DND-41 (cell line): ENCODE results near the gene ZNF443.
"Not testable (repeated sequence)": the region's sequence is repeated elsewhere in the genome, so short reads cannot be mapped to it uniquely, and the experiment has no call there.

Experiments used
- ATAC-seq: fragments of 200-7000 bp; cut with Tn5 transposase; 3 replicates; pipeline ENCODE4 v1.9.1; 2021; ENCODE audit warnings: low read depth; ENCODE audit not compliant: insufficient read depth
- DNase-seq: peaks from one replicate; pipeline ENCODE4 v3.0.0-alpha.2; 2020
- H2AFZ ChIP-seq: 2 replicates; pipeline ENCODE4 v1.6.0; 2012; ENCODE audit warnings: low read depth, low read length
- H3K27ac ChIP-seq: 2 replicates; pipeline ENCODE4 v1.5.1; 2012; ENCODE audit warnings: low read length, inconsistent platforms
- H3K27me3 ChIP-seq: fragments of 200-600 bp; sonication (generic); 2 replicates; pipeline ENCODE4 v1.6.0; 2012; ENCODE audit warnings: low read length, mild to moderate bottlenecking, inconsistent platforms; ENCODE audit not compliant: insufficient read depth, poor library complexity
- H3K36me3 ChIP-seq: 2 replicates; pipeline ENCODE4 v1.5.1; 2012; ENCODE audit warnings: low read length, inconsistent platforms; ENCODE audit not compliant: insufficient read depth
- H3K4me1 ChIP-seq: 2 replicates; pipeline ENCODE4 v1.5.1; 2012; ENCODE audit warnings: mild to moderate bottlenecking, low read length; ENCODE audit not compliant: insufficient read depth
- H3K4me2 ChIP-seq: 2 replicates; pipeline ENCODE4 v1.6.0; 2012; ENCODE audit warnings: mild to moderate bottlenecking, moderate library complexity, low read length, inconsistent platforms; ENCODE audit not compliant: insufficient read depth
- H3K4me3 ChIP-seq, 2 experiments: fragments of 200-600 bp in 1 of 2; shearing (Covaris generic) in 1 of 2; 2 replicates each; pipeline ENCODE4 v1.5.1; 2012 to 2016; ENCODE audit warnings: inconsistent platforms in 2 of 2, low read length in 2 of 2, mild to moderate bottlenecking in 2 of 2, low read depth in 1 of 2, moderate library complexity in 1 of 2
- H3K79me2 ChIP-seq: 2 replicates; pipeline ENCODE4 v1.6.0; 2012; ENCODE audit warnings: low read length, inconsistent platforms; ENCODE audit not compliant: insufficient read depth
- H3K9ac ChIP-seq: 2 replicates; pipeline ENCODE4 v1.6.0; 2012; ENCODE audit warnings: low read depth, mild to moderate bottlenecking, inconsistent platforms, low read length, moderate library complexity
- H3K9me3 ChIP-seq: 2 replicates; pipeline ENCODE4 v1.5.1; 2012; ENCODE audit warnings: low read length, moderate library complexity, mild to moderate bottlenecking, inconsistent platforms; ENCODE audit not compliant: insufficient read depth, severe bottlenecking
- H4K20me1 ChIP-seq: 2 replicates; pipeline ENCODE4 v1.6.0; 2012; ENCODE audit warnings: low read length; ENCODE audit not compliant: insufficient read depth
- EZH2 ChIP-seq: IDR thresholded peaks from 3 replicates; pipeline ENCODE4 v1.6.1; 2012; ENCODE audit warnings: borderline replicate concordance, low read depth, mild to moderate bottlenecking, moderate library complexity, low read length, inconsistent platforms; ENCODE audit not compliant: severe bottlenecking
- TF ChIP-seq, protein P1 (sequence below): IDR thresholded peaks from 2 replicates; pipeline ENCODE4 v1.5.1; 2012; ENCODE audit warnings: borderline replicate concordance, low read length, moderate library complexity, mild to moderate bottlenecking; ENCODE audit not compliant: poor library complexity, severe bottlenecking; ENCODE audit errors: extremely low read depth

ZNF443 gene

DNA sequence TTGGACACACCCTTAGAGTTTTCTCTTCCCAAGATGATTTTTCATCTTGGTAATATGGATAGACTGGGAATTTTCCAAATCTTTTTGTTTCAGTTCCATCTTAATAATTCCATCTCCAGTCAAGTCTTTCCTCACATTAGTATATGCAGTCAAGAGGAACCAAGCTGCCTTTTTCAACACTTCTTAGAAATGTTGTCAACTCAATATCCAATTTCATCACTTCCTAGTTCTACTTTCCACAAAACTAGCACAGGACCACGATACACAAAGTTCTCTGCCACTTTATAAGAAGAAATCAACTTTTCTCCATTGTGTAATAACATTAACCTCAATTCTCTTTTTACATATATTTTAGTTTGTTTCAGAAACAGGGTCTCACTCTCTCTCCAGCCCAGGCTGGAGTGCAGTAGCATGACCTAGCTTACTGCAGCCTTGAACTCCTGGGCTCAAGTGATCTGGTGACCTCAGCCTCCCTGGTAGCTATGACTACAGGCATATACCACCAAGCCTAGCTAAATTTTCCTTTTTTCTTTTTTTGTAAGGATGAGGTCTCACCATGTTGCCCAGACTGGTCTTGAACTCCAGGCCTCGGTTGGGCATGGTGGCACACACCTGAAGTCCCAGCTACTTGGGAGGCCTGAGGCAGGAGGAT is 15.5 kb downstream of the ZNF443 start:
- TF ChIP-seq EZH2 = no peak
- TF ChIP-seq, protein P1, sequence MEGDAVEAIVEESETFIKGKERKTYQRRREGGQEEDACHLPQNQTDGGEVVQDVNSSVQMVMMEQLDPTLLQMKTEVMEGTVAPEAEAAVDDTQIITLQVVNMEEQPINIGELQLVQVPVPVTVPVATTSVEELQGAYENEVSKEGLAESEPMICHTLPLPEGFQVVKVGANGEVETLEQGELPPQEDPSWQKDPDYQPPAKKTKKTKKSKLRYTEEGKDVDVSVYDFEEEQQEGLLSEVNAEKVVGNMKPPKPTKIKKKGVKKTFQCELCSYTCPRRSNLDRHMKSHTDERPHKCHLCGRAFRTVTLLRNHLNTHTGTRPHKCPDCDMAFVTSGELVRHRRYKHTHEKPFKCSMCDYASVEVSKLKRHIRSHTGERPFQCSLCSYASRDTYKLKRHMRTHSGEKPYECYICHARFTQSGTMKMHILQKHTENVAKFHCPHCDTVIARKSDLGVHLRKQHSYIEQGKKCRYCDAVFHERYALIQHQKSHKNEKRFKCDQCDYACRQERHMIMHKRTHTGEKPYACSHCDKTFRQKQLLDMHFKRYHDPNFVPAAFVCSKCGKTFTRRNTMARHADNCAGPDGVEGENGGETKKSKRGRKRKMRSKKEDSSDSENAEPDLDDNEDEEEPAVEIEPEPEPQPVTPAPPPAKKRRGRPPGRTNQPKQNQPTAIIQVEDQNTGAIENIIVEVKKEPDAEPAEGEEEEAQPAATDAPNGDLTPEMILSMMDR = no peak
- Histone ChIP-seq H3K79me2 (no peaks in the 10 kb centered on the region), H3K4me2 (no peak overlapping the region), H3K4me3 (no peak overlapping the region), H3K27me3 (no peaks in the 10 kb centered on the region), H3K4me1 (no peaks in the 10 kb centered on the region), H3K9ac (no peak overlapping the region), H2AFZ (no peak overlapping the region), H3K36me3 (peaks cover 39% of the 10 kb centered on the region), H3K9me3 (no peaks in the 10 kb centered on the region), H4K20me1 (no peaks in the 10 kb centered on the region), H3K27ac (no peak overlapping the region)
- DNase-seq (no peak), ATAC-seq (no peak)

DNA sequence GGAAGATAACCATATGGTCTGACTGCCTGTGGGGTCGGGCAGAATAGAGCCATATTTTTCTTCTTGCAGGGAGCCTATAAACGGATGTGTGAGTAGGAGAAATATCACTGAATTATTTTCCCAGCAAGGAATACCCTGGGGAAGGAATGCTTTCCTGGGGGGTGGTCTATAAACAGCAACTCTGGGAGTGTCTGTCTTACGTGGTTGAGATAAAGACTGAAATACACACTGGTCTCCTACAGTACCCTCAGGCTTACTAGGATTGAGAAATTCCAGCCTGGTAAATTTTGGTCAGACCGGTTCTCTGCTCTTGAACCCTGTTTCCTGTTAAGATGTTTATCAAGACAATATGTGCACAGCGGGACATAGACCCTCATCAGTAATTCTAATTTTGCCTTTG is 23.5 kb downstream of the ZNF443 start:
- H3K9me3 ChIP-seq, H2AFZ ChIP-seq, DNase-seq, H3K27me3 ChIP-seq, H3K27ac ChIP-seq, H3K4me1 ChIP-seq, ATAC-seq, H3K79me2 ChIP-seq, H3K4me2 ChIP-seq, H4K20me1 ChIP-seq, H3K9ac ChIP-seq, H3K4me3 ChIP-seq: not testable (repeated sequence)
- H3K36me3 ChIP-seq = peaks cover 27% of the 10 kb centered on the region

DNA sequence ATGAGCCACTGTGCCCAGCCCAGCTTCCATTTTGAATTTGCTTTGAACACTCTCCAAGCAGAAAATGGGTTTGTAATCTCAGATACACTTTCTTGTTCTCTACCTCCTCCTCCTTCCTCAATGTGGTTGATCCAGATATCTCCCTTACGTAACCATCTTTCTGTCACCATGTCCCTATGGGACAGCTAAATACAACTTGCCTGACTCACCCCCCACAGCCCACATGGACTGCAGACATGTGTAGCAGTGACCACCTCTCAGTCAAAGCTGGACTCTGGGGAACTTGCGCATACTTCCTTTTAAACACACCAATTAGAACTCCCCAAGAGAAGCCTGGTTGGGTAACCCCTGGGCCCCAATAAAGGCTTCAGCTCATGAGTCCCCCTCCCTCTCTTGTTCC is 28.9 kb downstream of the ZNF443 start:
- Histone ChIP-seq H3K79me2 (no peaks in the 10 kb centered on the region), H3K4me2 (no peak overlapping the region), H3K27ac (no peak overlapping the region), H3K9me3 (no peaks in the 10 kb centered on the region), H3K4me3 (no peak overlapping the region), H4K20me1 (no peaks in the 10 kb centered on the region), H3K9ac (no peak overlapping the region), H3K27me3 (no peaks in the 10 kb centered on the region), H2AFZ (no peak overlapping the region), H3K4me1 (no peaks in the 10 kb centered on the region), H3K36me3 (no peaks in the 10 kb centered on the region)
- TF ChIP-seq EZH2 = no peak
- TF ChIP-seq, protein P1 = no peak
- DNase-seq = no peak
- ATAC-seq = no peak

DNA sequence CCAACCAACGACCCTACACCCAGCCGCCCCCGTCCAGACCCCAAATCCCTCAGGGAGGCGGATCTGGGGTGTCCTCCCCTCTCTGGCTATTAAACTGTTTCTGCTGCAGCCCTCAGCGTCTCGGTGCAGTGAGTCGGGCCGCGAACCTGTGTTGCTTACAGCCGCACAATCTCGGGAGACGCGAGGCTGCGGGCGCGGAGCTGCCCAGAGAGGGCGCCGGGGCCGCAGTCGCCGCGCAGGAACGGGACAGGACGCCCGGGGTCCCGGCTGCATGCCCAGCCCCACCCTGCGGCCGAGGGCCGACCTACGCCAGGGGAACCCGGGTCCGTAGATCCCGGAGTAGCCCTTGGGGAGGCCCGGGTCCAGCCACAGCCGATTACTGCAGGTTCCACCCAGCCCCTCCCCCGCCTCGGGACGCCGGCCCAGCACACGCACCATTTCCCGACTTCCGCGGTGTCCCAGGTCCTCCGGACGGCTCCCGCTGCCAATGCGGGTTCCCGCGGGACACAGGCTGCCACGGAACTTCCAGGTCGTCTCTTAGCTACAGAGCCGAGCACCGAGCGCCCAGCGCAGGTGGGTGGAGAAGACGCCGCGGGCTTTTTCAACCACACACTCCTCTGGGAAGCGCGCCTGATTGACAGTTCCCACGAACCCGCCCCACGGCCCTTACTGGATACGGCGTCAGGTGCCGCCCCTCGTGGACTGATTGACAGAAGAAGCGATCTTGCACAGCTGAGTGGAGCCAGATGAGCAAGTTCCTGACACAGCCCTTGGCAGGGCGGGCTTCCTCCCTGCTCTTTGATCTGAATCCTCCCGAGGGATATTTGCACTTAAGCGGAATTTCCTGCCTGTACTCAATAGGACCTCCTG is 40.0 kb downstream of the ZNF443 start, which contains the start of gene ZNF799:
ZNF799 (minus strand) TSS at position 639 of the 870 bp plus-strand sequence; CDS start at position 438, 201 bp downstream.
- Histone ChIP-seq H3K79me2 (peaks cover 21% of the 10 kb centered on the region), H3K36me3 (no peaks in the 10 kb centered on the region), H3K4me1 (peaks cover 16% of the 10 kb centered on the region), H2AFZ (peak within 1 kb of the TSS; percentile 86), H4K20me1 (no peaks in the 10 kb centered on the region), H3K27me3 (no peaks in the 10 kb centered on the region), H3K4me2 (peak within 1 kb of the TSS; percentile 87), H3K9ac (peak within 1 kb of the TSS; percentile 66), H3K27ac (peak within 1 kb of the TSS; percentile 78), H3K4me3 (peak within 1 kb of the TSS; percentile 46 to 86; a peak in 3 of 4 replicates), H3K9me3 (no peaks in the 10 kb centered on the region)
- ATAC-seq (peak; percentile 95), DNase-seq (peak; percentile 97)
- TF ChIP-seq, protein P1 = peak; percentile 10
- TF ChIP-seq EZH2 = no peak

DNA sequence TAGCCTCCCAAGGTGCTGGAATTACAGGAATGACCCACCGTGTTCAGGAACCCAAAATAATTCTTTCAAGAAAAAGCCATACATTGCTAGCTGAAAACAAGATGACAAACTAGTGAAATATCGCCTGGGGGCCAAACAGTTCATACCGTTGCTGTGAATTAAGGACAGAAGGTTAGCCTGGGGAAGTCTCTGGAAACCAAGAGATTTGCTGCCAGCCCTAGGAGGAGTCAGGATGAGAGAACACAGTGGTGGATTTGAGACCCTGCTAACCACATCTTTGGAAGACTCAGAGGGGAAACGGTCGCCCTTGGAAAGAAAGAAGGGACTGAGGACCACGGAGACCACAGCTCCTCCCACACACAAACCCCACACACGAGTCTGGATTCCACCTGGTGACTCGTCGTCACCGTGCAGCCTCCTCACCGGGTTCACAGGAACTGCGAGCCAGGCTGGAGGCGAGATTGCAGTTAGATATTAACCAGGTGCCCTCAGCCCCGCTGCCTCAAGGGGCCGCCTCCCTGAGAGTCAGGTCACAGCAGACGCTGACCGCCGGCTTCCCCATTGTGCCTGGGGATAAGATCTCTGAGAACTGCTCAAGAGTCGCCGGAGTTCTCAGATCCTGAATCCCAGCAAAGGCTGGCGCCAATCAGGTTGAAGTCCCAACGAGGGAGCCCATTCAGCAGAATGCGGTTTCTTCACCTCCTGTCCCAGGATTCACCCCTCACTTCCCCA is 40.8 kb downstream of the ZNF443 start:
- peak overlapping the region; percentile 78 for H3K27ac ChIP-seq
- H3K36me3 ChIP-seq, H3K9me3 ChIP-seq, H3K27me3 ChIP-seq, H4K20me1 ChIP-seq: not testable (repeated sequence)
- H3K4me2 ChIP-seq = peak overlapping the region; percentile 87
- H3K9ac ChIP-seq = peak overlapping the region; percentile 66
- peak; percentile 35 for ATAC-seq
- peak overlapping the region; percentile 86 for H2AFZ ChIP-seq
- peak; percentile 58 for DNase-seq
- H3K79me2 ChIP-seq = peaks cover 27% of the 10 kb centered on the region
- H3K4me3 ChIP-seq = peak overlapping the region; percentile 46 to 86; a peak in 3 of 4 replicates
- peaks cover 16% of the 10 kb centered on the region for H3K4me1 ChIP-seq
